Trophoblast cell (in vitro differentiated cells and primary cell): ENCODE measurements around the gene KLF6.

Source experiments
- DNase-seq, 2 donors: peaks; one replicate each; pipeline ENCODE4 v3.0.0-alpha.2; 2016
- H2AFZ ChIP-seq: 2 replicates; pipeline ENCODE4 v1.6.1; 2013; ENCODE audit warnings: low read length, moderate library complexity, mild to moderate bottlenecking; ENCODE audit not compliant: insufficient read depth, poor library complexity
- H2AK5ac ChIP-seq: 2 replicates; pipeline ENCODE4 v1.6.1; 2013; ENCODE audit warnings: mild to moderate bottlenecking, low read length
- H2BK120ac ChIP-seq: 2 replicates; pipeline ENCODE4 v1.6.1; 2013; ENCODE audit warnings: low read length, mild to moderate bottlenecking, moderate library complexity; ENCODE audit not compliant: insufficient read depth, poor library complexity
- H2BK12ac ChIP-seq: 2 replicates; pipeline ENCODE4 v1.6.1; 2013; ENCODE audit warnings: mild to moderate bottlenecking, low read length, moderate library complexity
- H2BK5ac ChIP-seq: 2 replicates; pipeline ENCODE4 v1.6.1; 2013; ENCODE audit warnings: low read length, low read depth, moderate library complexity, mild to moderate bottlenecking; ENCODE audit not compliant: poor library complexity
- H3K14ac ChIP-seq: 2 replicates; pipeline ENCODE4 v1.6.1; 2013; ENCODE audit warnings: mild to moderate bottlenecking, low read length
- H3K18ac ChIP-seq: 2 replicates; pipeline ENCODE4 v1.6.1; 2013; ENCODE audit warnings: mild to moderate bottlenecking, low read length
- H3K23ac ChIP-seq: 2 replicates; pipeline ENCODE4 v1.6.1; 2013; ENCODE audit warnings: low read length
- H3K27ac ChIP-seq: 2 replicates; pipeline ENCODE4 v1.5.1; 2013; ENCODE audit warnings: low read depth, mild to moderate bottlenecking, inconsistent platforms, low read length, moderate library complexity
- H3K27me3 ChIP-seq: 2 replicates; pipeline ENCODE4 v1.6.1; 2013; ENCODE audit warnings: inconsistent platforms, mild to moderate bottlenecking, low read length, moderate library complexity; ENCODE audit not compliant: insufficient read depth
- H3K36me3 ChIP-seq, 2 experiments: 1 replicate in 1 of 2; 2 replicates in 1 of 2; pipeline ENCODE4 v1.6.1; 2013; ENCODE audit warnings: low read length in 2 of 2, mild to moderate bottlenecking in 2 of 2, moderate library complexity in 1 of 2; ENCODE audit not compliant: insufficient read depth in 2 of 2, control insufficient read depth in 1 of 2
- H3K4ac ChIP-seq: 2 replicates; pipeline ENCODE4 v1.6.1; 2013; ENCODE audit warnings: low read depth, mild to moderate bottlenecking, low read length, moderate library complexity
- H3K4me1 ChIP-seq, 2 experiments: 1 replicate in 1 of 2; 2 replicates in 1 of 2; pipeline ENCODE4 v1.6.1; 2013; ENCODE audit warnings: low read length in 2 of 2, mild to moderate bottlenecking in 2 of 2, moderate library complexity in 1 of 2; ENCODE audit not compliant: insufficient read depth in 2 of 2, control insufficient read depth in 1 of 2
- H3K4me2 ChIP-seq: 2 replicates; pipeline ENCODE4 v1.6.1; 2013; ENCODE audit warnings: inconsistent platforms, mild to moderate bottlenecking, low read length, moderate library complexity
- H3K4me3 ChIP-seq: 2 replicates; pipeline ENCODE4 v1.5.1; 2013; ENCODE audit warnings: mild to moderate bottlenecking, low read depth, low read length, inconsistent platforms
- H3K79me1 ChIP-seq: one replicate; pipeline ENCODE4 v1.6.1; 2013; ENCODE audit warnings: low read length
- H3K79me2 ChIP-seq: 2 replicates; pipeline ENCODE4 v1.6.1; 2013; ENCODE audit warnings: low read length, mild to moderate bottlenecking; ENCODE audit not compliant: control insufficient read depth, insufficient read depth, poor library complexity
- H3K9ac ChIP-seq: 2 replicates; pipeline ENCODE4 v1.6.1; 2013; ENCODE audit warnings: mild to moderate bottlenecking, low read length
- H3K9me3 ChIP-seq: 2 replicates; pipeline ENCODE4 v1.6.1; 2013; ENCODE audit warnings: low read depth, mild to moderate bottlenecking, control low read depth, inconsistent platforms, low read length; ENCODE audit not compliant: insufficient read depth
- H4K12ac ChIP-seq: 2 replicates; pipeline ENCODE4 v1.6.1; 2013; ENCODE audit warnings: low read depth, mild to moderate bottlenecking, low read length, moderate library complexity
- H4K8ac ChIP-seq: 2 replicates; pipeline ENCODE4 v1.6.1; 2013; ENCODE audit warnings: low read depth, mild to moderate bottlenecking, low read length, moderate library complexity
- H4K91ac ChIP-seq: one replicate; pipeline ENCODE4 v1.6.1; 2013; ENCODE audit warnings: low read depth, mild to moderate bottlenecking, low read length, moderate library complexity
- WGBS: extraction: QIAGEN DNeasy Blood & Tissue Kit; methylation state at CpG from one replicate; pipeline ENCODE4 v1.1.7; 2013; ENCODE audit warnings: missing lambda C conversion rate; ENCODE audit not compliant: insufficient read length, insufficient coverage; ENCODE audit errors: extremely low coverage; 5-methylcytosine and 5-hydroxymethylcytosine counted together

The KLF6 gene

GRCh38 chr10:3780771-3781467 is 4.1 kb downstream of the KLF6 start:
- H2AFZ ChIP-seq = peak overlapping the region; percentile 37
- peak; percentile 60 to 73 for DNase-seq
- peak overlapping the region; percentile 15 for H2AK5ac ChIP-seq
- WGBS = no CpG with 5 or more reads among the region's 16 CpGs
- peak overlapping the region; percentile 45 for H4K91ac ChIP-seq
- peak overlapping the region; percentile 47 for H3K14ac ChIP-seq
- peak overlapping the region; percentile 38 for H3K18ac ChIP-seq
- no peak overlapping the region for H2BK12ac ChIP-seq
- no peak overlapping the region for H4K8ac ChIP-seq
- H3K79me1 ChIP-seq = peaks cover 48% of the 10 kb centered on the region
- peak overlapping the region; percentile 59 for H2BK5ac ChIP-seq
- H4K12ac ChIP-seq = no peak overlapping the region
- H3K4me2 ChIP-seq = peak overlapping the region; percentile 65
- peaks cover 21 to 36% of the 10 kb centered on the region in 2 experiments for H3K4me1 ChIP-seq
- peaks cover 1% of the 10 kb centered on the region for H3K9me3 ChIP-seq
- H3K4ac ChIP-seq = peak overlapping the region; percentile 94
- H2BK120ac ChIP-seq = peak overlapping the region; percentile 40
- no peaks in the 10 kb centered on the region for H3K27me3 ChIP-seq
- H3K4me3 ChIP-seq = peak overlapping the region; percentile 54
- peaks cover 42 to 50% of the 10 kb centered on the region in 2 experiments for H3K36me3 ChIP-seq
- H3K79me2 ChIP-seq = peaks cover 49% of the 10 kb centered on the region
- H3K27ac ChIP-seq = peak overlapping the region; percentile 98
- peak overlapping the region; percentile 73 for H3K9ac ChIP-seq
- no peak overlapping the region for H3K23ac ChIP-seq

DNA sequence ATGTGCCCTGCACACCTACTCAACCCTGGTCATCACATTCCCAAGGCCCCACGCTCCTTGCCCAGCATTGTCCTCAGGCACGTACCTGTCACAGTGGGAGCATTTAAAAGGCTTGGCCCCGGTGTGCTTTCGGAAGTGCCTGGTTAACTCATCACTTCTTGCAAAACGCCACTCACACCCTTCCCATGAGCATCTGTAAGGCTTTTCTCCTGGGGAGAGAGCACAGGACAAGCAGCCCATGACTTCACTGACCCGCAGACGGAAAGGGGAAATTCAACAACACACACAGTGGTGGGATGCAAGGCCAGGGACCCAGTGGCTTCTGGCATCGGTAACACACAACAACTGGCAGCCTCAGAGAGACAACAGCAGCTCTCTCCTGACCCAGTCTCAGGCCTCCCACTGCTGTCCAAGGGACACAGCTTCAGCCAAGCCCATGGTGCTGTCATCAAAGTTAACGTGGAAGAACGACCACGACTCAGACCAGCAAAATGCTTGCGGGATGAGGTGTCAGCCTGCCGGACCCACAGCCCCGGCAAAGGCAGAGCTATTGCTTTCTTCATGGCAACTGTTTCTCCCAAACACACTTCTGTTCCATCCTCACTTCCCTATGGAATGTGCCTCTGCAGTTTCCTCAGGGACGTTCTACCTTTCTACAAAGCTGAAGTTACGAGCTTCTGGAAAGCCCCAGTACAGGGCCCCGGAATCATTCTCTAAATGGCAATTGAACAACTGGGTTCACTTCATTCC is 4.8 kb downstream of the KLF6 start:
- no peak overlapping the region for H3K23ac ChIP-seq
- peak overlapping the region; percentile 98 for H3K27ac ChIP-seq
- peaks cover 44% of the 10 kb centered on the region for H3K79me1 ChIP-seq
- no peak overlapping the region for H2AK5ac ChIP-seq
- peak overlapping the region; percentile 2 for H4K8ac ChIP-seq
- peak overlapping the region; percentile 41 for H3K4me3 ChIP-seq
- peaks cover 43 to 53% of the 10 kb centered on the region in 2 experiments for H3K36me3 ChIP-seq
- H2BK120ac ChIP-seq = no peak overlapping the region
- no peak overlapping the region for H2BK5ac ChIP-seq
- H3K79me2 ChIP-seq = peaks cover 44% of the 10 kb centered on the region
- H3K4me1 ChIP-seq = peaks cover 21 to 34% of the 10 kb centered on the region in 2 experiments
- H3K27me3 ChIP-seq = no peaks in the 10 kb centered on the region
- H2BK12ac ChIP-seq = peak overlapping the region; percentile 12
- H4K91ac ChIP-seq = no peak overlapping the region
- peak overlapping the region; percentile 32 for H2AFZ ChIP-seq
- peak overlapping the region; percentile 38 for H3K9ac ChIP-seq
- H3K18ac ChIP-seq = peak overlapping the region; percentile 6
- peaks cover 1% of the 10 kb centered on the region for H3K9me3 ChIP-seq
- no peak overlapping the region for H4K12ac ChIP-seq
- peak overlapping the region; percentile 59 for H3K4ac ChIP-seq
- no CpG with 5 or more reads among the region's 17 CpGs for WGBS
- peak; percentile 73 to 76 for DNase-seq
- peak overlapping the region; percentile 3 for H3K14ac ChIP-seq
- H3K4me2 ChIP-seq = peak overlapping the region; percentile 65

- Histone ChIP-seq H2BK120ac (no peak overlapping the region), H2BK5ac (no peak overlapping the region), H3K23ac (no peak overlapping the region), H3K4ac (peak overlapping the region; percentile 26), H3K79me2 (peaks cover 39% of the 10 kb centered on the region), H3K27me3 (no peaks in the 10 kb centered on the region), H3K9me3 (peaks cover 1% of the 10 kb centered on the region), H2AFZ (no peak overlapping the region), H3K27ac (peak overlapping the region; percentile 98), H3K18ac (peak overlapping the region; percentile 22), H3K14ac (peak overlapping the region; percentile 21), H3K4me1 (peaks cover 21 to 34% of the 10 kb centered on the region in 2 experiments), H3K36me3 (peaks cover 43 to 53% of the 10 kb centered on the region in 2 experiments), H4K8ac (peak overlapping the region; percentile 33), H4K91ac (no peak overlapping the region), H3K9ac (no peak overlapping the region), H2BK12ac (no peak overlapping the region), H3K79me1 (peaks cover 40% of the 10 kb centered on the region), H3K4me2 (peak overlapping the region; percentile 12), H2AK5ac (no peak overlapping the region), H3K4me3 (no peak overlapping the region), H4K12ac (no peak overlapping the region)
- WGBS = no CpG with 5 or more reads among the region's 14 CpGs
- DNase-seq = peak in 1 of 2 donors; percentile 48
Observed at GRCh38 chr10:3779158-3779741, 5.8 kb downstream of the KLF6 start.

- H3K9ac ChIP-seq = no peak overlapping the region
- H4K12ac ChIP-seq = no peak overlapping the region
- peaks cover 34% of the 10 kb centered on the region for H3K79me2 ChIP-seq
- peaks cover 43 to 53% of the 10 kb centered on the region in 2 experiments for H3K36me3 ChIP-seq
- no peak overlapping the region for H2AK5ac ChIP-seq
- peaks cover 36% of the 10 kb centered on the region for H3K79me1 ChIP-seq
- no peak overlapping the region for H3K4me2 ChIP-seq
- no peak overlapping the region for H2BK120ac ChIP-seq
- peaks cover 1% of the 10 kb centered on the region for H3K9me3 ChIP-seq
- no peak overlapping the region for H2AFZ ChIP-seq
- H3K4me3 ChIP-seq = no peak overlapping the region
- WGBS = no CpG with 5 or more reads among the region's 3 CpGs
- no peaks in the 10 kb centered on the region for H3K27me3 ChIP-seq
- no peak overlapping the region for H3K14ac ChIP-seq
- H2BK12ac ChIP-seq = no peak overlapping the region
- no peak overlapping the region for H4K91ac ChIP-seq
- H3K4ac ChIP-seq = no peak overlapping the region
- no peak overlapping the region for H2BK5ac ChIP-seq
- H3K23ac ChIP-seq = no peak overlapping the region
- no peak for DNase-seq
- no peak overlapping the region for H4K8ac ChIP-seq
- peak overlapping the region; percentile 37 for H3K27ac ChIP-seq
- H3K18ac ChIP-seq = no peak overlapping the region
- H3K4me1 ChIP-seq = peaks cover 21 to 34% of the 10 kb centered on the region in 2 experiments
Observed at GRCh38 chr10:3778692-3779157, 6.3 kb downstream of the KLF6 start.
